Measurements from ENCODE around the gene LSM14A. TPM values are rescaled to one million over a fixed set of nuclear protein-coding genes. Genes with fewer than 3 reads are reported as not detected.

The LSM14A gene
- total and polyA plus RNA-seq, 2 of the 8 experiments (the other 6 are each of a cell fraction or from before 2014, with no cell fraction given) = 117 to 195 TPM

- Histone ChIP-seq H2BK20ac (ENCODE audit: low read length) (no peak overlapping the region), H3K18ac (ENCODE audit: extremely low read depth, low read length) (no peak overlapping the region), H3K36me3 (ENCODE audit: control insufficient read depth in 2 of 4, insufficient read depth in 4 of 4, low read length in 3 of 4) (no peaks in the 10 kb centered on the region), H3K9ac (replicated peaks in 1 of 4; ENCODE audit: extremely low read depth in 1 of 4, low read depth in 3 of 4, low read length in 3 of 4) (no peak overlapping the region), H3K27me3 (replicated peaks in 1 of 4; ENCODE audit: control insufficient read depth in 3 of 4, extremely low read depth in 1 of 4, insufficient read depth in 3 of 4, low read length in 3 of 4) (no peaks in the 10 kb centered on the region), H3K27ac (ENCODE audit: low read depth, low read length) (no peak overlapping the region), H4K8ac (ENCODE audit: extremely low read depth, insufficient read depth, low read length) (no peak overlapping the region), H3K23ac (ENCODE audit: insufficient read length) (no peak overlapping the region), H4K5ac (ENCODE audit: insufficient read length, low read depth, low read length) (no peak overlapping the region), H3K56ac (replicated peaks; ENCODE audit: insufficient read length, low read depth, low read length) (no peak overlapping the region), H4K91ac (replicated peaks; ENCODE audit: insufficient read length, low read length) (no peak overlapping the region), H3K4me2 (ENCODE audit: insufficient read depth in 1 of 2, low read depth in 2 of 2, low read length in 2 of 2) (no peak overlapping the region), H2BK5ac (ENCODE audit: low read depth, low read length) (no peak overlapping the region), H2AK5ac (ENCODE audit: low read depth, low read length) (no peak overlapping the region), H3K14ac (ENCODE audit: insufficient read length) (no peak overlapping the region), H4K20me1 (replicated peaks in 1 of 2; ENCODE audit: control insufficient read depth in 1 of 2, insufficient read depth in 2 of 2, low read length in 2 of 2) (peaks cover 17 to 27% of the 10 kb centered on the region in 2 experiments), H3K79me2 (ENCODE audit: control insufficient read depth in 1 of 2, insufficient read depth in 2 of 2, low read length in 2 of 2) (peaks cover 24 to 100% of the 10 kb centered on the region in 2 experiments), H3K23me2 (ENCODE audit: low read depth, low read length) (no peaks in the 10 kb centered on the region), H3K4me1 (replicated peaks in 1 of 4; ENCODE audit: control insufficient read depth in 3 of 4, insufficient read depth in 4 of 4, low read length in 3 of 4) (peaks cover 0 to 4% (median 0%) of the 10 kb centered on the region in 4 experiments; a peak in 2 of 7 replicates), H2BK15ac (ENCODE audit: low read length) (no peak overlapping the region), H3K4ac (replicated peaks; ENCODE audit: insufficient read length, low read depth, low read length) (no peak overlapping the region), H3K79me1 (ENCODE audit: low read depth, low read length) (no peaks in the 10 kb centered on the region; the same call in 1 of the 2 replicates), H2BK120ac (replicated peaks; ENCODE audit: low read depth, low read length) (no peak overlapping the region), H3K9me3 (ENCODE audit: insufficient read depth in 2 of 2, low read depth in 1 of 2, low read length in 1 of 2) (no peaks in the 10 kb centered on the region), H2AFZ (ENCODE audit: low read length) (no peak overlapping the region), H2BK12ac (ENCODE audit: low read depth, low read length) (no peak overlapping the region), H3K4me3 (ENCODE audit: extremely low read depth in 1 of 4, insufficient read depth in 2 of 4, low read depth in 3 of 4, low read length in 4 of 4) (no peak overlapping the region)
- no peak for TF ChIP-seq TBP (IDR thresholded peaks at IDR 0.05; ENCODE audit: low read depth, low read length)
- TF ChIP-seq CEBPB (IDR thresholded peaks at IDR 0.05; ENCODE audit: low read depth, low read length) = 0 out of 2 replicates have a peak, but pooled peaks have one; percentile 1
- DNase-seq (ENCODE audit: low read depth in 1 of 2, low spot score in 2 of 2) (no peak), FAIRE-seq (no peak)
- POLR2A ChIA-PET (ENCODE audit: partially characterized antibody) = interaction anchor here (1.3 to 1.7 kb wide), 3 partner anchors 11 to 14 kb away, joined by 4 to 7 read pairs (median 4); no protein-coding TSS in a partner anchor
- 85% methylated on average over 4 of the region's 4 CpGs; no CpG with 5 or more reads in 1 of the 2 experiments for WGBS, 2 experiments (ENCODE audit: extremely low coverage in 1 of 2, insufficient coverage in 1 of 2, insufficient read length in 1 of 2, insufficient replicate concordance in 2 of 2, low coverage in 1 of 2, low lambda C conversion rate in 2 of 2, missing lambda C conversion rate in 1 of 2)
- CTCF ChIA-PET (ENCODE audit: partially characterized antibody) = interaction anchor here (1.1 to 1.2 kb wide), 2 partner anchors 33 to 34 kb away, joined by 3 to 4 read pairs; no protein-coding TSS in a partner anchor
Measured at GRCh38 chr19:34188408-34188807, 16.1 kb downstream of the LSM14A start.
